ENCODE data around the gene COX6A1.
A peak's percentile ranks its signal among the peaks of the same experiment; 100 is the strongest.

COX6A1 gene

GRCh38 chr12:120466560-120467315 lies 28.8 kb downstream of the COX6A1 start:
- peak; percentile 49 for TF ChIP-seq CTCF (IDR thresholded peaks at IDR 0.05; ENCODE audit: low read depth, low read length)
- no peak for TF ChIP-seq EZH2phosphoT487 (IDR thresholded peaks at IDR 0.05; ENCODE audit: low read depth)
- H3K27ac ChIP-seq (ENCODE audit: low read length) = no peak overlapping the region
- no peak overlapping the region for H3K4me2 ChIP-seq (ENCODE audit: low read length)
- no peak overlapping the region for H2AFZ ChIP-seq (ENCODE audit: low read depth, low read length)
- H3K9ac ChIP-seq (ENCODE audit: low read length) = no peak overlapping the region
- H3K79me2 ChIP-seq (ENCODE audit: low read length) = peaks cover 80% of the 10 kb centered on the region
- H3K4me1 ChIP-seq (ENCODE audit: low read length) = peaks cover 8% of the 10 kb centered on the region; the same call in 1 of the 2 replicates
- peaks cover 51% of the 10 kb centered on the region for H3K36me3 ChIP-seq (replicated peaks; ENCODE audit: low read depth, low read length)
- H4K20me1 ChIP-seq (ENCODE audit: insufficient read depth, low read length) = peaks cover 45% of the 10 kb centered on the region
- no peaks in the 10 kb centered on the region for H3K9me3 ChIP-seq (ENCODE audit: insufficient read depth, low read length)
- no peaks in the 10 kb centered on the region for H3K27me3 ChIP-seq (ENCODE audit: low read depth, low read length)
- no peak overlapping the region for H3K4me3 ChIP-seq (ENCODE audit: low read length)

GRCh38 chr12:120467439-120467838 lies 29.5 kb downstream of the COX6A1 start:
- Histone ChIP-seq H2AFZ (ENCODE audit: low read depth, low read length) (no peak overlapping the region), H3K9me3 (ENCODE audit: insufficient read depth, low read length) (no peaks in the 10 kb centered on the region), H3K27me3 (ENCODE audit: low read depth, low read length) (no peaks in the 10 kb centered on the region), H3K79me2 (ENCODE audit: low read length) (peaks cover 74% of the 10 kb centered on the region), H3K4me2 (ENCODE audit: low read length) (peak overlapping the region; percentile 68; the same call in 1 of the 2 replicates), H3K9ac (ENCODE audit: low read length) (no peak overlapping the region), H3K27ac (ENCODE audit: low read length) (no peak overlapping the region), H3K4me3 (ENCODE audit: low read length) (no peak overlapping the region), H3K36me3 (replicated peaks; ENCODE audit: low read depth, low read length) (peaks cover 45% of the 10 kb centered on the region), H4K20me1 (ENCODE audit: insufficient read depth, low read length) (peaks cover 43% of the 10 kb centered on the region), H3K4me1 (ENCODE audit: low read length) (peaks cover 8% of the 10 kb centered on the region; the same call in 1 of the 2 replicates)
- TF ChIP-seq EZH2phosphoT487 (IDR thresholded peaks at IDR 0.05; ENCODE audit: low read depth) (no peak), CTCF (IDR thresholded peaks at IDR 0.05; ENCODE audit: low read depth, low read length) (no peak)

GRCh38 chr12:120468325-120468820 lies 30.5 kb downstream of the COX6A1 start:
- Histone ChIP-seq H3K4me1 (ENCODE audit: low read length) (peaks cover 8% of the 10 kb centered on the region; the same call in 1 of the 2 replicates), H3K79me2 (ENCODE audit: low read length) (peaks cover 67% of the 10 kb centered on the region), H3K36me3 (replicated peaks; ENCODE audit: low read depth, low read length) (peaks cover 38% of the 10 kb centered on the region), H3K9me3 (ENCODE audit: insufficient read depth, low read length) (no peaks in the 10 kb centered on the region), H3K4me3 (ENCODE audit: low read length) (peak overlapping the region; percentile 89), H4K20me1 (ENCODE audit: insufficient read depth, low read length) (peaks cover 41% of the 10 kb centered on the region), H3K27me3 (ENCODE audit: low read depth, low read length) (no peaks in the 10 kb centered on the region), H3K9ac (ENCODE audit: low read length) (peak overlapping the region; percentile 82), H3K27ac (ENCODE audit: low read length) (peak overlapping the region; percentile 72), H2AFZ (ENCODE audit: low read depth, low read length) (no peak overlapping the region), H3K4me2 (ENCODE audit: low read length) (peak overlapping the region; percentile 68)
- TF ChIP-seq CTCF (IDR thresholded peaks at IDR 0.05; ENCODE audit: low read depth, low read length) (no peak), EZH2phosphoT487 (IDR thresholded peaks at IDR 0.05; ENCODE audit: low read depth) (no peak)

- H4K20me1 ChIP-seq (ENCODE audit: insufficient read depth, low read length) = peaks cover 41% of the 10 kb centered on the region
- no peak overlapping the region for H2AFZ ChIP-seq (ENCODE audit: low read depth, low read length)
- peak overlapping the region; percentile 72 for H3K27ac ChIP-seq (ENCODE audit: low read length)
- H3K9me3 ChIP-seq (ENCODE audit: insufficient read depth, low read length) = no peaks in the 10 kb centered on the region
- TF ChIP-seq CTCF (IDR thresholded peaks at IDR 0.05; ENCODE audit: low read depth, low read length) (peak; percentile 26; the same call in 1 of the 2 replicates), EZH2phosphoT487 (IDR thresholded peaks at IDR 0.05; ENCODE audit: low read depth) (no peak)
- peaks cover 32% of the 10 kb centered on the region for H3K36me3 ChIP-seq (replicated peaks; ENCODE audit: low read depth, low read length)
- peaks cover 8% of the 10 kb centered on the region; the same call in 1 of the 2 replicates for H3K4me1 ChIP-seq (ENCODE audit: low read length)
- peak overlapping the region; percentile 89 for H3K4me3 ChIP-seq (ENCODE audit: low read length)
- peak overlapping the region; percentile 82 for H3K9ac ChIP-seq (ENCODE audit: low read length)
- no peaks in the 10 kb centered on the region for H3K27me3 ChIP-seq (ENCODE audit: low read depth, low read length)
- H3K79me2 ChIP-seq (ENCODE audit: low read length) = peaks cover 62% of the 10 kb centered on the region
- H3K4me2 ChIP-seq (ENCODE audit: low read length) = peak overlapping the region; percentile 68
Observed at GRCh38 chr12:120468821-120469449, 31.0 kb downstream of the COX6A1 start.

Data from OCI-LY3 (cell line).